Esophagus (tissue), 2 donors: Measurements from ENCODE around the gene HSD11B1L. TPM values are rescaled to one million over a fixed set of nuclear protein-coding genes. Genes with fewer than 3 reads are reported as not detected.

Experiments
- H3K27ac ChIP-seq, 2 donors: one replicate each; pipeline ENCODE4 v1.5.1; 2013; ENCODE audit warnings: low read depth in 2 of 2, mild to moderate bottlenecking in 2 of 2, inconsistent platforms in 1 of 2, low read length in 1 of 2, moderate library complexity in 1 of 2
- H3K27me3 ChIP-seq, 2 donors: one replicate each; pipeline ENCODE4 v1.6.1; 2013; ENCODE audit warnings: low read length in 2 of 2, control low read depth in 1 of 2, mild to moderate bottlenecking in 1 of 2; ENCODE audit not compliant: insufficient read depth in 2 of 2, control insufficient read depth in 1 of 2
- H3K36me3 ChIP-seq, 2 donors: one replicate each; pipeline ENCODE4 v1.6.1; 2013; ENCODE audit warnings: low read length in 1 of 2; ENCODE audit not compliant: control insufficient read depth in 2 of 2, insufficient read depth in 2 of 2
- H3K4me1 ChIP-seq, 2 donors: one replicate each; pipeline ENCODE4 v1.6.1; 2013; ENCODE audit warnings: low read length in 1 of 2; ENCODE audit not compliant: control insufficient read depth in 2 of 2, insufficient read depth in 2 of 2
- H3K4me3 ChIP-seq, 2 donors: one replicate each; pipeline ENCODE4 v1.5.1; 2013; ENCODE audit warnings: low read length in 2 of 2, mild to moderate bottlenecking in 2 of 2, low read depth in 1 of 2, moderate library complexity in 1 of 2
- H3K9me3 ChIP-seq, 2 donors: one replicate each; pipeline ENCODE4 v1.6.1; 2013; ENCODE audit warnings: mild to moderate bottlenecking in 2 of 2, low read depth in 1 of 2, low read length in 1 of 2, moderate library complexity in 1 of 2; ENCODE audit not compliant: control insufficient read depth in 2 of 2, insufficient read depth in 1 of 2
- WGBS, 2 donors: extraction: QIAGEN DNeasy Blood & Tissue Kit; methylation state at CpG; one replicate each; pipeline ENCODE4 v1.1.7; 2013; 5-methylcytosine and 5-hydroxymethylcytosine counted together
- polyA plus RNA-seq, 2 donors: library from polyadenylated mRNA; stranded (reverse); fragments of 200-250 nt; gene quantifications; one replicate each; pipeline ENCODE4 v1.2.3, GENCODE V29; 2013
- donor health status: healthy with polysubstance abuse.
- donor health status: Bipolar disorder and iron deficiency.

The HSD11B1L gene
- polyA plus RNA-seq, 2 donors = 3.8 to 4.1 TPM

- Histone ChIP-seq H3K4me1 (no peaks in the 10 kb centered on the region), H3K36me3 (peaks cover 13 to 57% of the 10 kb centered on the region in 2 donors), H3K27me3 (no peaks in the 10 kb centered on the region), H3K4me3 (no peak overlapping the region), H3K9me3 (no peaks in the 10 kb centered on the region), H3K27ac (no peak overlapping the region)
- WGBS, 2 donors = 93 to 94% methylated on average over 35 of the region's 35 CpGs
These were observed 26.2 kb downstream of the HSD11B1L start for GRCh38 chr19:5706876-5707573.

DNA sequence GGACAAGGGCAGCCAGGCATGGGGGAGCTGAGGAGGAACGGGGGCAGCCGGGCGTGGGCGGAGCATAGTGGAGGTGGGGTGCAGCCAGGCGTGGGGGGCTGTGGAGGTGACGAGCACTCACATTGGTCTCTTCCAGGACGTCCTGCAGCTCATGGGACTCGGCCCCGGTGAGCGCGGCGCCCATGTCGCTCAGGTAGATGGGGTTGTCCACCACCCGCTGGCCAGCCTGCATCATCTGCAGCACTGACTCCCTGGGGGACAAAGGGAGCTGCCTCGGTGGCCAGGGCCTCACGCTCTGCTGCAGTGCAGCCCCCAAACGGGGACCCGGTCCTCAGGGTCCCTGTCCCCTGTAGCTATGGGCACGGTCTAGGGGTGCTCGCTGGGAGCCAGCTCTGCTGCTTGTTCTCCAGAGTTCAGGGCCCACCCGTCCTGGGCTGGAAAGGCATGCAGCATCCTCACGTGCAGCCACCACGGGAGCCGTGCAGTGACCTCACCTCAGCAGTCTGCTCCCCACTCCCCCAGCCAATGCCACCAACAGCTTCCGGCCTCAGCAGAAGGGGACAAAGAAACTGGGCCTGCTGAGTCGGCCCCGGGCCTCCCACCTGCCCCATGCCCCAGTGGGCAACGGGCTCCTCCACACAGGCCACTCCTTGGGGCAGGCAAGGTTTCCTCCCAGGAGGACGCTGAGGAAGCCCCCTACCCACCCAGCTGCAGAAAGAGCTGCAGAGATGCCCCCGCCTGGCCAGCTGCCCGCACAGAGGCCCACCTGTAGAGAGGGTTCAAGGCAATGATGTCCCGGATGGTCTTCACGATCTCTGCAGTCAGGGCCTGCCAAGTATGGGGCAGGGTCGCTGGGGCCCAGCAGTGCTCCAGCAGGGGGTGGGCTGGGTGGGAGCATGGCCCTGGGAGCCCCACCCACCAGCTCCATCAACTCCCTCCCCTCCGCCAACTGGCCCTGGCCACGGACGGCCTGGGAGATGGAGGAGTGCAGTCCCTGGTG lies 27.0 kb downstream of the HSD11B1L start:
- Histone ChIP-seq H3K4me1 (no peaks in the 10 kb centered on the region), H3K4me3 (no peak overlapping the region), H3K36me3 (peaks cover 14 to 64% of the 10 kb centered on the region in 2 donors), H3K27me3 (no peaks in the 10 kb centered on the region), H3K27ac (no peak overlapping the region), H3K9me3 (no peaks in the 10 kb centered on the region)
- 91 to 96% methylated on average over 37 of the region's 37 CpGs for WGBS, 2 donors

GRCh38 chr19:5711025-5711424 lies 30.2 kb downstream of the HSD11B1L start:
- Histone ChIP-seq H3K27ac (no peak overlapping the region), H3K4me1 (no peaks in the 10 kb centered on the region), H3K27me3 (no peaks in the 10 kb centered on the region), H3K36me3 (peaks cover 23 to 46% of the 10 kb centered on the region in 2 donors), H3K4me3 (no peak overlapping the region), H3K9me3 (no peaks in the 10 kb centered on the region)
- 94% methylated on average over 8 of the region's 8 CpGs for WGBS, 2 donors

- Histone ChIP-seq H3K4me3 (no peak overlapping the region), H3K4me1 (no peaks in the 10 kb centered on the region), H3K27ac (no peak overlapping the region), H3K36me3 (peaks cover 23 to 41% of the 10 kb centered on the region in 2 donors), H3K27me3 (no peaks in the 10 kb centered on the region), H3K9me3 (no peaks in the 10 kb centered on the region)
- 82 to 90% methylated on average over 25 of the region's 25 CpGs for WGBS, 2 donors
These were observed 30.9 kb downstream of the HSD11B1L start for GRCh38 chr19:5711713-5712161.

GRCh38 chr19:5713228-5713627 lies 32.4 kb downstream of the HSD11B1L start:
- no peaks in the 10 kb centered on the region for H3K9me3 ChIP-seq
- H3K27ac ChIP-seq = no peak overlapping the region
- 94% methylated on average over 9 of the region's 9 CpGs for WGBS, 2 donors
- no peaks in the 10 kb centered on the region for H3K27me3 ChIP-seq
- H3K4me3 ChIP-seq = no peak overlapping the region
- H3K36me3 ChIP-seq = peaks cover 19 to 27% of the 10 kb centered on the region in 2 donors
- peaks cover 0 to 2% of the 10 kb centered on the region in 2 donors for H3K4me1 ChIP-seq

GRCh38 chr19:5714816-5715215 lies 34.0 kb downstream of the HSD11B1L start:
- WGBS, 2 donors = 75 to 87% methylated on average over 10 of the region's 10 CpGs
- Histone ChIP-seq H3K4me1 (peaks cover 2 to 4% of the 10 kb centered on the region in 2 donors), H3K36me3 (peaks cover 19 to 23% of the 10 kb centered on the region in 2 donors), H3K27ac (no peak overlapping the region), H3K9me3 (no peaks in the 10 kb centered on the region), H3K27me3 (no peaks in the 10 kb centered on the region), H3K4me3 (no peak overlapping the region)

GRCh38 chr19:5717215-5717935 lies 36.5 kb downstream of the HSD11B1L start:
- no peak overlapping the region for H3K4me3 ChIP-seq
- WGBS, 2 donors = 80% methylated on average over 8 of the region's 8 CpGs
- no peaks in the 10 kb centered on the region for H3K9me3 ChIP-seq
- no peaks in the 10 kb centered on the region for H3K27me3 ChIP-seq
- H3K4me1 ChIP-seq = peaks cover 2 to 4% of the 10 kb centered on the region in 2 donors
- peaks cover 8 to 10% of the 10 kb centered on the region in 2 donors for H3K36me3 ChIP-seq
- no peak overlapping the region for H3K27ac ChIP-seq

DNA sequence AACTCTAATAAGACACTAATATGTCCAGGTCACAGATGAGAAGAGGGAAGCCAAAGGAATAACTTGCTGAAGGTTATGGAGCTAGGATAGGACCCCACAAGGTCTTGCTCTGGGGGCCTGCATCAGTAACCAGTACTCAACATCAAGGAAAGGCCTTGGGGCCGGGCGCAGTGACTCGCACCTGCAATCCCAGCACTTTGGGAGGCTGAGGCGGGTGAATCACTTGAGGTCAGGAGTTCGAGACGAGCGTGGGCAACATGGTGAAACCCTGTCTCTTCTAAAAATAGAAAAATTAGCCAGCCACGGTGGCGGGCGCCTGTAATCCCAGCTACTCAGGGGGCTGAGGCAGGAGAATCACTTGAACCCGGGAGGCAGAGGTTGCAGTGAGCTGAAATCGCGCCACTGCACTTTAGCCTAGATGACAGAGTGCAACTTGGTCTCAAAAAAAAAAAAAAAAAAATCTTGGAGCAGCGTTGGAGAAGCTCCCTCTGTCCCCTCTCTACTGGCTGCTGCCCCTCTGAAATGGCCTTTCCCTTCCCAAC lies 37.3 kb downstream of the HSD11B1L start:
- WGBS, 2 donors = 57 to 62% methylated on average over 14 of the region's 14 CpGs
- H3K27me3 ChIP-seq = no peaks in the 10 kb centered on the region
- peaks cover 3 to 7% of the 10 kb centered on the region in 2 donors for H3K36me3 ChIP-seq
- peaks cover 2 to 4% of the 10 kb centered on the region in 2 donors for H3K4me1 ChIP-seq
- no peak overlapping the region for H3K4me3 ChIP-seq
- H3K27ac ChIP-seq = no peak overlapping the region
- H3K9me3 ChIP-seq = no peaks in the 10 kb centered on the region
